HPDE6-E6E7 (cell line): ENCODE measurements around the gene RANBP1.

Experiments used
- DNase-seq: peaks from one replicate; pipeline ENCODE4 v3.0.0; 2011; ENCODE audit warnings: missing footprints; ENCODE audit errors: extremely low spot score

RANBP1 gene

DNA sequence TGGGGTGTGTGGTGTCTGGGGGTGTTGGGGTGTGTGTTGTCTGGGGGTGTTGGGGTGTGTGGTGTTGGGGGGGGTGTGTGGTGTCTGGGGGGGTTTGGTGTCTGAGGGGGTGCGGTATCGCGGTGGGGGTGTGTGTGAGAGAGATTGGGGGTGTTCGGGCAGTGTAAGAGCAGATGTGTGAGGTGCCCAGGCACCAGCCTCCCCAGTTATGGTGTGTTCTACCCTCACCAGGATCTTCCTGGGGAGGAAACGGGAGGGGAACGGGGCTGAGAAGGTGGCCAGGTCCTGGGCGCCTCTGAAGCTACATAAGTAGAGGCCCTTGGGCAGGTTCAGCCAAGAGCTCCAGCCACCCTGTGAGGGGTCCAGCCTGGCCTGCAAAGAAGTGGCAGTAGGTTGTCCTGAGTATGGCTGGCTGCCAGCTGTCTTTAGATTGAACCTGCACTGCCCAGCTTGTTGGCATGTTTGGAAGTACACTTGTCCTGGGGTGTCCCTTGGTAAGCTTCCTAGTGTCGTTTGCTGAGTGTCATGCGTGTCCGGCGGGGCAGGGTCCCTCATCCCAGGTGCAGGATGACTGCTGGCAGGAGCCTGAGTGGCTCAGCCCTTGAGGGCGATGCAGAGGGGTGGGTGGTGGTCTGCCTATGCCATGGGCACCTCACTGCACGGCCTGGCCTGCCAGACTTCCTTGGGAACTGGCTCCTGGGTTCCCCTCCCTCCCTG is 7.6 kb downstream of the RANBP1 start:
- no peak for DNase-seq

DNA sequence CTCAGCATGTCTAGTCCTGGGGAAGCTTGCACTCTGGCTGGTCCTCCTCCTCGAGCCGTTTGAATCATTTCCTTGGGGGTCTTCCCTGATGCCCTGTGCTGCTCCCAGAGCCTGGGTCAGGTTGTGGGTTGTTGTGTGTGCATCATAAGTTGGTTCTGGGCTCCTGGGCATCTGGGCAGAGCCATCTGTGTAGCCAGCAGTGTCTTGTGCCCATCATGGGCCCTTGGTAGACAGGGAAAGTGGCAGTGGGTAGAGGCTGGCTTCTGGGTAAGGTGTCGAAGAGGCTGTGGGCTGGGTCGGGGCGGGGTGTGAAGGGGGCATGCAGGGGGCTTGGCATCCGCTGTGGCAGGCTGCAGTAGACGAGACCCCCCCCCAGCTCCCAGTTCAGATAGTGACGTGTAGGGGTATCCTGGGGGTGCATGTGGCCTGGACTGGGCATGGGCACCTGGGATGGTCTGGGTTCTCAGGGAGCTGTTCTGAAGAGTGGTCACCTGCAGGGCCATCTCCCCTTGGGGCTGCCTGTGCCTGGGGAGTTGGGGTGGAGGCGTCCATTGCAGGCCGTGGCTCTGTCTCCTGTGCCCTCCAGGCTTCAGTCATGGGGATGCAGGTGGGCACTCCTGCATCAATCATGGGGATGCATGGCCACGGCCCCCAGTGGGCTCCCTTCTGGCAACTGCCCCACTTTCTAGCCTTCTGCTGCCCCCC is 8.3 kb downstream of the RANBP1 start:
- no peak for DNase-seq

DNA sequence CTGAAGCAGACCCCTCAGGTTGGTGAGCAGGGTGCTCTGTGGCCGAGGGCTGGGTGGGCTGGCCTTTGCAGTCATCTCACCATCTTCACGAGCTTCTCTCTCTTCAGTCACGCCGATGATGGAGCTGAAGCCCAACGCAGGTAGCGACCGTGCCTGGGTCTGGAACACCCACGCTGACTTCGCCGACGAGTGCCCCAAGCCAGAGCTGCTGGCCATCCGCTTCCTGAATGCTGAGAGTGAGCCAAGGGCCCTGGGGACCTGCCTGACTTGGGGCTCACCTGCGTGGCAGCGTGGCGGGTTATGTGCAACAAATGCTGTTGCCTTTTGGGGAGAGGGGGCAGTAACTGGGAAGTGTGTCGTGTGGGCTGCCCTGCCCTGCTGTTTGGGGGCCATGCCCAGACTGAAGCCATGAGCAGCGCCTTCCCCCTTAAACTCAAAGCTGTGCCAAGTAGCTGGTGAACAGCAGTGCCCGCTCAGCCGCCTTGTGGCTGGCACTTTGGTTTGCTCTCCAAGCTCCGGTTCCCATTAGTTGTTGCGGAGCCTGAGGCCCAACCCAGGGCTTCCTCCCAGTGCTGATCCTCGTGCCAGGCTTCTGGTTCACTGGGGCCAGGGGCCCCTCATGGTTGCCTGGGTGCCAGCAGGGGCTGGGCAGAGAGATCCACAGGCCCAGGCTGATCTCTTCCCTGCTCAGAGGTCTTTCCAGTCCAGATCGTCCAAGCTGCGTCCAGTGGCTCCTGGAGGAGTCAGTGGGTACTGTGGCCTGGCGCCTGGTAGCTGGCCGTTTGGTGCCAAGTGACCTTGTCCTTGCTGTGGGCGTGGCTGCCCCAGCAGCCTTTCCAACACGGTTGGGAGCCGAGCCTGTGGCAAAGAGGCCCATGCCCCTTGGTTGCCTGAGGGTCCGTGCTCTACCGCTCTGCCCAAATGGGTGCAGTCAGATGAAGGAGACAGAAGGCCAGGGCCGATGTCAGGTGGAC is 9.6 kb downstream of the RANBP1 start:
- no peak for DNase-seq

DNA sequence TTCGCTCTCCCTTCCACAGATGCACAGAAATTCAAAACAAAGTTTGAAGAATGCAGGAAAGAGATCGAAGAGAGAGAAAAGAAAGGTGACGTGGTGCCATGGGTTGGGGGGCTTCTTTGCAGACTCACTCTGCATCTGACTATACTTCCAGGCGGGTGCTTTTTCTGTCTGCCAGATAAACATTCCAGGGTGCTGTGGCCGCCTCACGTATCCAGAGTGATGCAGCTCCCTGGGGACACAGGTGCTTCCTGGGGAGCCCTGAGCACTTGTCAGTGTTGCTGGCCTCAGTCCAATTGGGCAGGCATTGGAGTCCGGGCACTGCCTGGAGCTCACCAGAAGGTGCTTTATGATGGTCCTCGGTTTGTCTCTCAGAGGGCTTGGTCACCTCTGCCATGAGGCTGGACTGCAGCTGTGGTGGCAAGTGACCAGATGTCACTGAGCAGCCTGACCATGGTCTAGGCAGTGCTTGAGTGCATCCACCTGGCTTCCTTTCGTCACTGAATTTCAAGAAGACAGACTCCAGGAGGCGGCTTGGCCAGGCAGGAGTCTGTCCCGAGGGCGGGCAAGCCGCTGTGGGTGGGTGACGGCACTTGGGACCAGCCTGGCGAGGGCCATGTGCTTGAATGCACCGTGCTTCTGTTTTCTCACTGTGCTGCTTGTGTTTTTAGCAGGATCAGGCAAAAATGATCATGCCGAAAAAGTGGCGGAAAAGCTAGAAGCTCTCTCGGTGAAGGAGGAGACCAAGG is 10.6 kb downstream of the RANBP1 start:
- DNase-seq, result no peak

DNA sequence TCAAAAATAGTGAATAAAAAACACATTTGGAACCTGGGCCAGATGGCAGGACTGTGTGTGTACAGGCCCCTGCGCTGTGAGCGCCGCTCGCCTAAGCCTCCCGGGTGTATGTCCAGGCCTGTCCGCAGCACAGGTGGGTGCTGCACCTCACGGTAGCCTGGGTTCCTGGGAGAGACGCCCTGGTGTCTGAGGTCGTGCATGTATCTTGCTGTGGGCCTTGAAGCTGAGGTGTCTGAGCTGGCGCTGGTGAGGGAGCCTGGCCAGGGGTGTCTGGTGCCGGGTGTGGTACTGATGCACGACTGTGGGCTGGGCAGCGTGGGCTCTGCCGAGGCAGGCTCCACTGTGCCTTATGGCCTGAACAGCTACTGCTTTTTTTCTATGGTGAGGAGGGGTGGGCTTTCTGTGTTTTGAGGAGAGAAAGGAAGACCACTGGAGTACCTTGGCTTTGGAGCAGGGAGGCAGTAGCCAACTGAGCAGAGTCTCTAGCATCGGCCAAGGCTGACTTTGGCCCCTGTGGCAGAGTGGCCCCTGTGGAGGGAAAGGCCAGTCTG is 11.5 kb downstream of the RANBP1 start:
- no peak for DNase-seq

DNA sequence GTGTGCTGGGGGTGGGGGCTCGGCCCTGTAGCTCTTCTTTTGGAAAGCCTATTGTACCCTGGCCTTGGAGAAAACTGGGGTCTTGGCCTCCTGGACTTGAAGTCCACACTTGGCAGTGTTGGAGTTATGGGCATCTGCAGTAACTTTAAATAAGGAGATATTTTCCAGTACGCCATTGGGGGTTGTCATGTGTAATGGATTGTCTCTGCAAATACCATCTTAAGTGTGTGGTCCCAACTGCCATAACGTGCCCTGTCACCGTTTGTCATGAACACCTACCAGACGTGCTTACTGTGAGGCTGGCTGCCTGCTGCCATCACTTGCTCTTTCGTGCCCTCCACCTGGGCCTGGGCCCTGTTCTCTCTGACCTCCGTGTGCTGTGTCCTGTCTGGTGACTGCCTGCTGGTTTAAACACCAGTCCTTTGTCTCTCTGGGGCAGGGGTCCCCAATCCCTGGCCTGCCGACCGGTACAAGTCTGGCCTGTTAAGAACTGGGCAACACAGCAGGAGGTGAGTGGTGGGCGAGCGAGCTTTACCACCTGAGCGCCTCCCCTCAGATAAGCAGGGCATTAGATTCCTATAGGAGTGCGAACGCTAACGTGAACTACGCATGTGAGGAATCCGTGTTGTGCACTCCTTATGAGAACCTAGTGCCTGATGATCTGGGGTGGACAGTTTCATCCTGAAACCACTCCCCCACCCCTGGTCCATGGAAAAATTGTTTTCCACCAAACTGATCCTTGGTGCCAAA is 12.1 kb downstream of the RANBP1 start:
- DNase-seq, result no peak

DNA sequence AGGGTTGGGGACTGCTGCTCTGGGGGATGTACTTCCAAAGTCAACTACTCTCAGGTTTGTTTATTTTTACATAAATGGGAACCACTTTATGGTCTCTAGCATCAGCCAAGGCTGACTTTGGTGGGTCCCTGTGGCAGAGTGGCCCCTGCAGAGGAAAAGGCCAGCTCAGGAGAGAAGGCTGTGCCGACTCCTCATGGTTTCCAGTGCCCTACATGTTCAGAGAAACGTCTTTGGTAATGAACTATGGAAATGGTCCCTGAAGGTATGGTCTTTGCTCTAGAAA is 12.7 kb downstream of the RANBP1 start:
- no peak for DNase-seq

DNA sequence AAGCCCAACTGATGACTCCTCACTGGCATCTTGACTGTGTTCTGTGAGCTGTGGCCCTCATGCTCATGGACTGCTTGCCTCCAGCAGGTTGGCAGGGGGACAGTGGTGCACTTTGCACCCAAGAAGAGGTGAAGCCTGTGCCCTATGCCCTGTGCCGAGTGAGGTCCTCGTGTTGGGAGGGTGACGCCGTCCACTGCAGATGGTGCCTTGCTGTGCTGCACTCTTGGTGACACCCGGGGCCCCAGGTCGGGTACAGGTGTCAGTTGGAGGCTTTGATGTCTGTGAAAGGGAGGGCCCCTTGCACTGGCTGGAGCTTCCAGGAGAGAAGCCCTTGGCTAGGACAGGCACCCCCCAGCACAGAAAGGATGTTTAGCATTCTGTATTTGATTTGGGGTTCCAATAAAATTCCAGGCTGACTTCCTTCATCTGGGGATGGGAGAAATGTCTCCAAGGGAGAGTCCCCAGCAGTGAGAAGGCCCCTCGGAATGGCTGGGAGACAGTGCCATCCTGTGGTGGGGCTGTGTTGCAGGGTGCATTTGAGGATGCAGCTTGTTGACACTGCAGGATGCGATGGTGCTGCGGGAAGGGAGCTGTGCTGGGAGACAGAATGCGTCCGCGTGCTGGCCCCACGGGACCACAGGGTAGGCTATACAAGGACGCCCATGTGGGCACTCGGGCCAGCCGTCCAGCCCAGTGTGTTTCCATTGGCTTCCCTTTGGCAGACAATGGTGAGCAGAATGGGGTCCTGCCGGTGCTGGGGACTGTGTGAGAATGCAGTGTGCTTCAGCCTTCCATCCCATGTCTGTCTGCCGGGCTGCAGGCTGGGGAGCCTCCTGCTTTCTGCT is 13.2 kb downstream of the RANBP1 start:
- DNase-seq, result no peak

DNA sequence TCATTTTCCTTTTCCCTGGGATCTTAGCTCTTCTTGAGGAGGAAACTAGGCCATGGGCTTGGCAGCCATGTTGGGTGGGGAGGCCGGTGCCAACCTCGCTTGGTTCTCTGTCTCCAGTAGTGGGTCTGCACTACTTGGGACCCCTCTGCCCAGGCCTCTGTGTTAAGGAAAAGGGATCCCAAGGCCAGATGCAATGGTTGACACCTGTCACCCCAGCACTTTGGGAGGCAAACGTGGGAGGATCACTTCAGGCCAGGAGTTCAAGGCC is 13.8 kb downstream of the RANBP1 start:
- DNase-seq, result no peak

DNA sequence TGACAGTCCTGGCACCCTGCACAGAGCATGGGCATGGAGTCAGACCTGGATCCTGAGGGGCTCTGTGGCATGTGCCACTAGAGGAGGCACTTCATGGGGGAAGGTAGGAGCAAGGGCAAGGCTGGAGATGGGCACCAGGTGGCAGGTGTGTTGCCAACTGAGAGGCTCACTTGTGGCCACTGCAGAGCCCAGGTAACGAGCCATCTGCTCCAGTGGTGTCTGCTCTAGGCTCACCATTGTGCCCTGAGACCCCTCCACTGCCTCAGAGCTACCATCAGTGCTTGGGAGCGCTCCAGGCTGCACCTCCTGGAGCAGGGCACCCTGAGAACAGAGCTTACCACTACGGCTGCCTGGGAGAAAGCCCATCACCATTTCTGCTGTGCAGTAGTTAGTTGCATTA is 14.4 kb downstream of the RANBP1 start:
- no peak for DNase-seq

DNA sequence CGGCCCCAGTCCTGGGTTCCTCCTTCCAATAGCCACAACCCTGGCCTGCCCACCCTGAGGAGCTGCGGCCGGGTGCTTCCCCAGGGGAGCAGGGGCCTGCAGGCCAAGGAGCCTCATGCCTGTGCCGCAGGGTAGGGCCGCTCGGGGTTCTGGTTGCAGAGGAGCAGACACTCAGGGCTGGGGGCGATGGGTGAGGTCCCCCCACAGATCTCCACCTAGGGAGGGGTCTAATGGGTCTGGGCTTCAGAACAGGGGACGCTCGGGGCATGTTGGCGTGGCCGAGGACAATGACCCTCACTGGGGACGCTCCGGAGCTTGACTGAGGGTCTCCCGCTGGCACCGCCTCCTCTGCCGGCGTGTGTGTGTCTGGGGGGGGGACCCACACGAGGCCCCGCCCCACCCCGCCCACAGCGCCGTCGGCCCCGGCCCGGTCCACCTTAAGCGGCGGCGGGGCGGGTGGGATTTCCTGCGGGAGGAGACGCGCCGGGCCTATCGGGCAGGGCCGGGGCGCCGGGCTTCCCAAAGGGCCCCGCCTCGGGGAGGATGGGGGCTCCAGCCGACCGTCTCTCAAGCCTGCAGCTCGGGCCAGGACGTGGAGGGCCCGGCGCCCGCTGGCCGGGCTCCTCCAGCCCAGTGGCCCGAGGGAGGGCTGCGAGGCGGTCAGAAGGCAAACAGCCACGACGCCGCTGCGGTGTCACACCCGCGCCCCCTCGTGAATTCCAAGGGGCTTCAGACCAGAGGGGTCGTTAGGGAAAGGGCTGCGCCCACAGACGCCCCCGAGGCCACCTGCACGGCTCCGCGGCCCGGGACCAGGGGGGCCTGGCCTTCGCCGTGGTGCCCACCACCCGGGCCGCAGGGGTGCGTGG is 15.1 kb downstream of the RANBP1 start:
- DNase-seq, result peak; percentile 60

DNA sequence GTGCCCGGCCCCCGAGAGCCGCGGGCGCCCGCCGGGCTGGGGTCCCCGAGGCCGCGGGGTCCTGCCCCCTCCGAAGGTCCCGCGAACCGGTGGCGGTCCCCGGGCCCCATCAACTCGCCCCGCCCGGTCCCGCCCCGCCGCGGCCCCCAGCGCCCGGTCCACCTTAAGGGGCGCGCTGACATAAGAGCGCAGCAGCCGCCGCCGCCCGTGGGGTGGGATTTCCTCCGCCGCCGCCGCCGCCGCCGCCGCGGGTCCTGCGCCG is 15.6 kb downstream of the RANBP1 start, which contains the start of gene ZDHHC8:
ZDHHC8 (plus strand) TSS at position 208 of the 262 bp plus-strand sequence. CDS start 144 bp downstream, outside the sequence.
- no peak for DNase-seq

DNA sequence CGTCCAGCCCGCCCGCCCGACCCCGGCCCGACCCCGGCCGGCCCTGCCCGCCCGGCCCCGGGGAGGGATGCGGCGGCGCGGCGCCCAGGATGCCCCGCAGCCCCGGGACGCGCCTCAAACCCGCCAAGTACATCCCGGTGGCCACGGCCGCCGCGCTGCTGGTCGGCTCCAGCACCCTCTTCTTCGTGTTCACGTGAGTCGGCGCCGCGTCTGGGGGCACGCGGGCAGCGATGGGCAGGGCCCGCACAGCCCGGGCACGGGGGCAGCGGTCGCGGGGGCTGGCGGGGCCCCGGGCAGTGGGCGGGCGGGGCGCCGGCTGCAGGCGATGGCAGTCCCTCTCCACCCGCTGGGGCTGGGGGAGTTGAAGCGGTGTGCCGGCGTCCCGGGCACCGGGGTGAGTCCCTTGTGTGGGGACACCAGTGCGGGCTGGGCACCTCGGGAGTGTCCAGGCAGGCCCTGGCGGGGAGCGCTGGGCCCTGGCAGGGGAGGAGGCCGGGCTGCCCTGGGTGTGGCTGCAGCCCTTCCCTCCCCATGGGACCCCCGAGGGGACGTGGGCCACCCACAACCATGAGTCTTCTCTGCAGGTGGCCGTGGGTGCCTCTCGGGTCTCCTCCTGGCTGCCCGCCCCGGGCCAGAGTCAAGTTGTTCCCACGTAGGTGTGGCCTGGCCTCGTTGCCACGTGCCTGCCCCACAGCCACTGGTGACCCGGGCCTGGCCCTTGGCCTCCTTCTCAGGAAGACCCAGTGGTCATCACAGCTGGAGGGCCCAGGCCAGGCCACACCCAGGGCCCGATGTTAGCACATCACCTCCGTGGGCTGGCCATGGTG is 16.2 kb downstream of the RANBP1 start:
- no peak for DNase-seq

DNA sequence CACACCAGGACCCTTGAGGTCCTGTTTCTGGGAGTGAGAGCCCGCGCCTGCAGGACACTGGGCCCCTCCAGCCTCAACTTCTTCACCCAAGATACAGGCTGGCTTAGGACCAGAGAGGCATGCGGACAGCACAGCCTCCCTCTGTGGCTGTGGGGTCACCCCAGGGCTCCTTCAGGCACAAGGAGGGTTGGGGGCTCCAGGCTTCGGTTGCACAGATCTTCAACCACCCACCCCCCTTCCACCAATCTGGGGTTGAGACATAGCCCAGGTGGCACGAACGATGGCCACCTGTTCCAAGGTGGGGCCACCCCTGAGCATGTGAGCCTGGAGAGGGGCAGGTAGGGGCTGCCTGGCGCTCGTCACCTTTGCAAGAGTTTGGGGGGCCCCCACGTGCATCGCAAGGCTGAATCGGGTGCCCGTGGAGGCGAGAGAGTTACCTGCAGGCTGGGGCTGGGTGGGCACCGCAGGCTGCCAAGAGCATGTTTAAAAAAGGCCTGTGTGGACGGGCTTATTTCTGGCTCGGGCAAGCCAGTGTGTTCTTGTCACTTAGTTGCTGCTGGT is 16.9 kb downstream of the RANBP1 start:
- DNase-seq, result no peak

DNA sequence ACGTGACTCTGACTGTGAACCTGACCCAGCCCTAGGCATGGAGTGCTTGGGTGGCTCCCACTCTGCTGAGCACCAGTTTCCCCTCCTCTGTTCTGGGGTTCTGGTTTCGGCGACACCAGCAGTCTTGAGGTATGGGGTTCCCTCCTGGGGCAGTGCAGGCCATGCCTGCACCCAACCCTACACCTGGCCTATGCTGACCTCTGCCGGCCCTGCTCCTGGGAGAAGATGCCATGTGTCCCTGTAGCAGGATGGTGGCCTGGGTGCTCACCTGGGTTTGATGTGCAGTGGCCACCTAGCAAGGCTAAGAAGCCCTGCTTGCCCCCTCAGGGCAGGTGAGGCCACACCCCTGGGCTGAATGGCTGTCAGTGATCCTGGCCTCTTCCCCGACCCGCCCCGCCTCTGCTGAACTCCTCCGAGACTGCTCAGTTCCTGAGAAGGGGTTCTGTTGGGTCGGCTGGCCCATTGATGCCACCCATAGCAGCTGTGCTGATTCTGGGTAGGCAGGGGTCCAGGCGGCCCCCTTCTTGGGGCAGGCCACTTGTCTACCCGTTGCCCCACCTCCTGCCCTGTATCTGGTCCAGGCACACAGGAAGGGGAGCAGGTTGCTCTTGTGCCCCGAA is 18.1 kb downstream of the RANBP1 start:
- DNase-seq, result no peak

DNA sequence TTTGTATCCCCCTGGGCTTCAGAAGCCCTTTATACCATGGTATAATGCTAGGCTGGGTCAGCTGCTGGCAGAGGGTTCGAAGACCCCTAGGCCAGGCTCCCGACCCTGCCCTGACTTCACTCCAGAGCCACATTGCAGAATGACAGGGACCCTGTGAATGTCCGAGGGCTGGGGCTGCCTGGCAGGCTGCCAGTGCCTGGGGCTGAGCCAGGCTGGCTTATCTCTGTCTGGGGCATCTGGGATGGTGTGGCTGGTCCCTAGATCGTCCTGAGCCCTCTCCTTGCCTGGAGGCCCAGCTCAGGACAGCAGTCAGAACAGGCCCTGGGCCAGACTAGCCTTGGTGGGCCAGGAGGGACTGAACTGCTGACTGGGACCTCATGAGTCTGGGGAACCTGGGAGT is 19.4 kb downstream of the RANBP1 start:
- DNase-seq, result no peak

DNA sequence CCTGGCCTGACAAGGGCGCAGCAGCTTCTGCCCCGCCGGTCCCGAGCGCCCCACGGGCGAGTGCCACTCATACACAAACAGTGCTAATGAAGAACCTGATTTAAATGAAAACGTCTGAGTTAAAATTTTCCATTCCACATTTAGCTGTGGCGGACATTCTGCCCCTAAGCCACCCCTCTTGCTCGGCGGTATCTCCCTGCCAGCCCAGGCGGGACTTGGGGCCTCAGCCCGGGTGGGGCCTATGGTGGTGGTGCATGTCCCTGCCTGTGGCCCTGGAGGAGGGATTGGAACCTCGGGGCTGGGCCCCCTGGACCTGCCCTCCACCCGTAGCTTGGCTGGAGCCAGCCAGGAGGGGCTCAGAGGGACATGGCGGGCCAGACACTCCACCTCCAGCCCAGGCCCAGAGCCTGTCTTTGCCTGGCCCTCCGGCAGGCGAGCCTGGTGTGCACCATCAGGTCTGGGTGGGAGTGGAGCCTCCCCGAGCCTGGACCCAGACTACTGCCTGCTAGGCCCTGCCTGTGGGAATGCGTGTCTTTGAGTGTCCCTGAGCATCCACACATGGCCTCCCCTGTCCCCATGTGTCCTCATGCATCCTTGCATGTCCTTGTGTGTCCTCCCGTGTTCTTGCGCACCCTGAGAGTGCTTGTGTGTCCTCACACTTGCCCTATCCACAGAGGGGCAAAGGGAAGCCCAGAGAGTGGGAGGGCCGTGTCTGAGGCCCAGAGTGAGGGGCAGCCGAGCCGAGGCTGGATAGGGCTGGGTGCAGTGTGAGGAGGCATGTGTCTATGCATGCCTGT is 20.1 kb downstream of the RANBP1 start:
- DNase-seq, result no peak
